ENCODE data around the gene CLEC16A.

The CLEC16A gene

GRCh38 chr16:11187522-11188023 is 243.2 kb downstream of the CLEC16A start:
- DNase-seq: no peak
- no peak for TF ChIP-seq CTCF (IDR thresholded peaks at IDR 0.05)
- Histone ChIP-seq H3K9me3 (no peaks in the 10 kb centered on the region), H3K27me3 (no peaks in the 10 kb centered on the region), H3K4me3 (no peak overlapping the region), H3K27ac (no peak overlapping the region), H3K36me3 (no peaks in the 10 kb centered on the region), H3K4me1 (peaks cover 0 to 12% (median 9%) of the 10 kb centered on the region in 4 donors)
- intact Hi-C loops (cut with DNase I; ENCODE audit: low total_unique reads): no loop called here

GRCh38 chr16:11188801-11189740 is 244.7 kb downstream of the CLEC16A start:
- H3K4me1 ChIP-seq: peaks cover 0 to 12% (median 9%) of the 10 kb centered on the region in 4 donors
- no peaks in the 10 kb centered on the region for H3K9me3 ChIP-seq
- intact Hi-C loops (cut with DNase I; ENCODE audit: low total_unique reads): no loop called here
- H3K36me3 ChIP-seq: no peaks in the 10 kb centered on the region
- no peak for DNase-seq
- no peaks in the 10 kb centered on the region for H3K27me3 ChIP-seq
- TF ChIP-seq CTCF (IDR thresholded peaks at IDR 0.05): no peak
- no peak overlapping the region for H3K27ac ChIP-seq
- H3K4me3 ChIP-seq: no peak overlapping the region

- no peak for TF ChIP-seq CTCF (IDR thresholded peaks at IDR 0.05)
- Histone ChIP-seq H3K4me1 (peaks cover 0 to 12% (median 9%) of the 10 kb centered on the region in 4 donors), H3K36me3 (no peaks in the 10 kb centered on the region), H3K4me3 (no peak overlapping the region), H3K9me3 (no peaks in the 10 kb centered on the region), H3K27ac (no peak overlapping the region), H3K27me3 (no peaks in the 10 kb centered on the region)
- intact Hi-C loops (cut with DNase I; ENCODE audit: low total_unique reads): no loop called here
- no peak for DNase-seq
Measured at GRCh38 chr16:11190588-11191560, 246.5 kb downstream of the CLEC16A start.

- H3K27me3 ChIP-seq: no peaks in the 10 kb centered on the region
- intact Hi-C loops (cut with DNase I; ENCODE audit: low total_unique reads): no loop called here
- H3K9me3 ChIP-seq: no peaks in the 10 kb centered on the region
- no peak for DNase-seq
- H3K4me3 ChIP-seq: no peak overlapping the region
- peaks cover 0 to 15% (median 9%) of the 10 kb centered on the region in 4 donors for H3K4me1 ChIP-seq
- no peak overlapping the region for H3K27ac ChIP-seq
- H3K36me3 ChIP-seq: no peaks in the 10 kb centered on the region
- no peak for TF ChIP-seq CTCF (IDR thresholded peaks at IDR 0.05)
Measured at GRCh38 chr16:11191665-11192064, 247.3 kb downstream of the CLEC16A start.

GRCh38 chr16:11193494-11193893 is 249.1 kb downstream of the CLEC16A start:
- Histone ChIP-seq H3K27ac (no peak overlapping the region), H3K36me3 (no peaks in the 10 kb centered on the region), H3K9me3 (no peaks in the 10 kb centered on the region), H3K27me3 (no peaks in the 10 kb centered on the region), H3K4me3 (no peak overlapping the region), H3K4me1 (peaks cover 0 to 15% (median 9%) of the 10 kb centered on the region in 4 donors)
- no peak for TF ChIP-seq CTCF (IDR thresholded peaks at IDR 0.05)
- no peak for DNase-seq
- intact Hi-C loops (cut with DNase I; ENCODE audit: low total_unique reads): no loop called here

All from tibial artery (tissue), 4 donors.